MM.1S (cell line): Measurements from ENCODE around the gene ENHO.

ENCODE experiments used
- EZH2phosphoT487 ChIP-seq: fragments of 300-600 bp; sonication (generic); IDR thresholded peaks from 2 replicates; pipeline ENCODE4 v1.6.1; 2018; ENCODE audit warnings: antibody characterized with exemption, low read length
- TF ChIP-seq, protein P1 (sequence below): fragments of 300-600 bp; sonication (generic); IDR thresholded peaks from 2 replicates; pipeline ENCODE4 v1.5.1; 2016; ENCODE audit warnings: antibody characterized with exemption, low read length, mixed read lengths

DNA sequence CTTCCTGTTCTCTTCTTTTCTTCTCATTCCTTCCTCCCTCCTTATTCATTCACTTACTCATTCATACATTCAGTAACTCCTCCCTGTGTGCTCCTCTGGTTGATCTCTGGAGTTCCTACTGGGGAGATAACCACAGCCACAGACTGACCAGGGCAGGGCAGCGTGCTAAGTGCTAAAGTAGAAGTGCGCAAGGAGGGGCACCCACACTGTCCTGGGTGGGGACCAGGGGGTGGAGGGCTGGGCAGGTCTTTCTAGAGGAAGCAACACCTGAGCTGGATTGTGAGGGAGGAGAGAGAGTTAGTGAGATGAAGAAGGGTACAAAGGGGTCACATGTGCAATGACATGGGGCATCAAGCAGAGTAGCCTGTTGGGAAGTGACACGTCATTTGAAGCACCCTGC, 13.8 kb downstream of the ENHO start:
- TF ChIP-seq, protein P1, sequence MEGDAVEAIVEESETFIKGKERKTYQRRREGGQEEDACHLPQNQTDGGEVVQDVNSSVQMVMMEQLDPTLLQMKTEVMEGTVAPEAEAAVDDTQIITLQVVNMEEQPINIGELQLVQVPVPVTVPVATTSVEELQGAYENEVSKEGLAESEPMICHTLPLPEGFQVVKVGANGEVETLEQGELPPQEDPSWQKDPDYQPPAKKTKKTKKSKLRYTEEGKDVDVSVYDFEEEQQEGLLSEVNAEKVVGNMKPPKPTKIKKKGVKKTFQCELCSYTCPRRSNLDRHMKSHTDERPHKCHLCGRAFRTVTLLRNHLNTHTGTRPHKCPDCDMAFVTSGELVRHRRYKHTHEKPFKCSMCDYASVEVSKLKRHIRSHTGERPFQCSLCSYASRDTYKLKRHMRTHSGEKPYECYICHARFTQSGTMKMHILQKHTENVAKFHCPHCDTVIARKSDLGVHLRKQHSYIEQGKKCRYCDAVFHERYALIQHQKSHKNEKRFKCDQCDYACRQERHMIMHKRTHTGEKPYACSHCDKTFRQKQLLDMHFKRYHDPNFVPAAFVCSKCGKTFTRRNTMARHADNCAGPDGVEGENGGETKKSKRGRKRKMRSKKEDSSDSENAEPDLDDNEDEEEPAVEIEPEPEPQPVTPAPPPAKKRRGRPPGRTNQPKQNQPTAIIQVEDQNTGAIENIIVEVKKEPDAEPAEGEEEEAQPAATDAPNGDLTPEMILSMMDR = no peak
- no peak for TF ChIP-seq EZH2phosphoT487
